Measurements from ENCODE around the gene UBA3. TPM values are rescaled to one million over a fixed set of nuclear protein-coding genes. Genes with fewer than 3 reads are reported as not detected.
A peak's percentile ranks its signal among the peaks of the same experiment; 100 is the strongest.

The UBA3 gene
- total RNA-seq, 4 donors from 2014 or later = 39.1 to 78.8 (median 42.6) TPM

- TF ChIP-seq CTCF (IDR thresholded peaks at IDR 0.05) = no peak
- no peak for ATAC-seq (ENCODE audit: low FRiP score)
- DNase-seq (ENCODE audit: low spot score) = no peak
These were observed 66.1 kb downstream of the UBA3 start for GRCh38 chr3:69014022-69014580.

GRCh38 chr3:69013253-69014021 is 66.7 kb downstream of the UBA3 start, which contains the start of gene EOGT:
EOGT (minus strand) TSS chr3:69013684; CDS start chr3:69009846, 3,838 bp downstream.
- TF ChIP-seq CTCF (IDR thresholded peaks at IDR 0.05) = peak in 1 of 3 donors; percentile 31
- ATAC-seq (ENCODE audit: low FRiP score) = peak; percentile 91
- DNase-seq (ENCODE audit: low spot score) = peak; percentile 70

GRCh38 chr3:69012800-69013252 is 67.3 kb downstream of the UBA3 start:
- no peak for DNase-seq (ENCODE audit: low spot score)
- no peak for TF ChIP-seq CTCF (IDR thresholded peaks at IDR 0.05)
- ATAC-seq (ENCODE audit: low FRiP score) = peak; percentile 45

- DNase-seq (ENCODE audit: low spot score) (no peak), ATAC-seq (ENCODE audit: low FRiP score) (no peak)
- no peak for TF ChIP-seq CTCF (IDR thresholded peaks at IDR 0.05)
These were observed 67.9 kb downstream of the UBA3 start for GRCh38 chr3:69012100-69012799.

- ATAC-seq (ENCODE audit: low FRiP score) (no peak), DNase-seq (ENCODE audit: low spot score) (no peak)
- no peak for TF ChIP-seq CTCF (IDR thresholded peaks at IDR 0.05)
These were observed 69.0 kb downstream of the UBA3 start for GRCh38 chr3:69011096-69011730.

GRCh38 chr3:69009559-69010410 is 70.4 kb downstream of the UBA3 start:
- TF ChIP-seq CTCF (IDR thresholded peaks at IDR 0.05) = no peak
- DNase-seq (ENCODE audit: low spot score) (no peak), ATAC-seq (ENCODE audit: low FRiP score) (no peak)

All from omental fat pad (tissue), 4 donors.